NCI-H524 (cell line): ENCODE measurements around the gene ADGRG2.
"Not testable (repeated sequence)": the region's sequence is repeated elsewhere in the genome, so short reads cannot be mapped to it uniquely, and the experiment has no call there.

Experiments
- DNase-seq, 2 experiments: peaks; one replicate each; lab custom pipeline; 2025; lab: John Stamatoyannopoulos, UW

ADGRG2 gene

GRCh38 chrX:18998653-18999052 lies 123.6 kb downstream of the ADGRG2 start:
- no peak for DNase-seq

GRCh38 chrX:18997916-18998315 lies 124.4 kb downstream of the ADGRG2 start:
- DNase-seq = no peak

GRCh38 chrX:18996536-18996935 lies 125.7 kb downstream of the ADGRG2 start:
- no peak for DNase-seq

- no peak for DNase-seq
These were observed 127.0 kb downstream of the ADGRG2 start for GRCh38 chrX:18995221-18995620.

- no peak for DNase-seq
These were observed 127.6 kb downstream of the ADGRG2 start for GRCh38 chrX:18994713-18995112.

GRCh38 chrX:18992829-18993228 lies 129.4 kb downstream of the ADGRG2 start:
- no peak for DNase-seq

GRCh38 chrX:18985186-18985435 lies 137.2 kb downstream of the ADGRG2 start:
- no peak for DNase-seq

- peak; percentile 84 to 85 for DNase-seq
These were observed 137.7 kb downstream of the ADGRG2 start for GRCh38 chrX:18984381-18985185.

GRCh38 chrX:18983666-18984380 lies 138.4 kb downstream of the ADGRG2 start, which contains the start of gene PHKA2:
TSS of gene PHKA2 (minus strand) at chrX:18984114. CDS start at chrX:18983932, 182 bp downstream.
- DNase-seq = peak in 1 of 2 experiments; percentile 48

GRCh38 chrX:18981124-18981807 lies 141.0 kb downstream of the ADGRG2 start:
- no peak for DNase-seq

- DNase-seq = not testable (repeated sequence)
These were observed 142.0 kb downstream of the ADGRG2 start for GRCh38 chrX:18980262-18980661.

GRCh38 chrX:18974993-18975392 lies 147.3 kb downstream of the ADGRG2 start:
- DNase-seq = no peak

- DNase-seq = peak; percentile 53 to 88
These were observed 148.6 kb downstream of the ADGRG2 start for GRCh38 chrX:18973527-18974192.

GRCh38 chrX:18971506-18971905 lies 150.8 kb downstream of the ADGRG2 start:
- peak in 1 of 2 experiments; percentile 43 for DNase-seq

GRCh38 chrX:18970465-18970864 lies 151.8 kb downstream of the ADGRG2 start:
- no peak for DNase-seq

- DNase-seq = no peak
These were observed 155.6 kb downstream of the ADGRG2 start for GRCh38 chrX:18966624-18967023.

- no peak for DNase-seq
These were observed 157.4 kb downstream of the ADGRG2 start for GRCh38 chrX:18964901-18965300.

- DNase-seq = no peak
These were observed 158.2 kb downstream of the ADGRG2 start for GRCh38 chrX:18964026-18964425.

- no peak for DNase-seq
These were observed 159.9 kb downstream of the ADGRG2 start for GRCh38 chrX:18962329-18962728.

- DNase-seq = no peak
These were observed 160.6 kb downstream of the ADGRG2 start for GRCh38 chrX:18961686-18962085.

GRCh38 chrX:18956303-18957032 lies 165.8 kb downstream of the ADGRG2 start:
- no peak for DNase-seq

- DNase-seq = no peak
These were observed 166.6 kb downstream of the ADGRG2 start for GRCh38 chrX:18955676-18956075.
